Activated CD4-positive, CD25-positive, alpha-beta regulatory T cell treated with anti-CD3 and anti-CD28 coated beads, Interleukin-2, amount 50 U/mL, for 16 hours (primary cell): ENCODE results near the gene ENTPD3.

Source experiments
- DNase-seq: peaks from one replicate; pipeline ENCODE4 v3.0.0-alpha.2; 2020; ENCODE audit warnings: low read depth, low spot score

ENTPD3 gene

DNA sequence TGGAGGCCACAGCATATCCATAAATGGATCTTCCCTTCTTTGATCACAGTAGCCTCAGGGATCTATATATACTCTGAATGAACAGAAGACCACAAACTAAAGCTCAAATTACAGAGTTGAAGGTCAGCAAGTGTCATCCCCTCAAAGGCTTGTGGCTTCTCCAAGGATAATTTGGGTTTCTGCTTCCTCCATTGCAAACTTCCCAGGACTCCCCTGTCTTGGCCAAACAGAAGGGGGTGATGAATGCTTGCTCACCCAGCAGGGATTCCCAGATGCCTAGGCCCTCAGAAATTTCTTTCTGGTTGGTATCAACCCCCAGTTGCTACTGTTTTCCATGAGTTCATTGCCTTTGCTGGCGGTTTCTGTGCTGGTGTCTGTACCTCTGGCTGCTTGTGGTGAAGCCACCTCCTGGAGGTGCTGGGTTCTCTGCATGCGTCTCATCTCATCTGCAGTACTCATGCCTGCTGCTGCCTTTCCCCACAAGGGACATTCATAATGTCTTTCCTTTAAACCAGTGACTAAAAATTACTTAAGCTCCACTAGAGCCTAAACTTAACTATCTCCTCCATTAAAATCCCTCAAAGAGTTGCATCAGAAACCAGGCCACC is 17.7 kb downstream of the ENTPD3 start:
- no peak for DNase-seq

GRCh38 chr3:40407007-40407406 is 20.0 kb downstream of the ENTPD3 start:
- DNase-seq: no peak

- no peak for DNase-seq
These were observed 20.6 kb downstream of the ENTPD3 start for GRCh38 chr3:40407611-40408010.

GRCh38 chr3:40414270-40414669 is 27.3 kb downstream of the ENTPD3 start:
- DNase-seq: no peak

DNA sequence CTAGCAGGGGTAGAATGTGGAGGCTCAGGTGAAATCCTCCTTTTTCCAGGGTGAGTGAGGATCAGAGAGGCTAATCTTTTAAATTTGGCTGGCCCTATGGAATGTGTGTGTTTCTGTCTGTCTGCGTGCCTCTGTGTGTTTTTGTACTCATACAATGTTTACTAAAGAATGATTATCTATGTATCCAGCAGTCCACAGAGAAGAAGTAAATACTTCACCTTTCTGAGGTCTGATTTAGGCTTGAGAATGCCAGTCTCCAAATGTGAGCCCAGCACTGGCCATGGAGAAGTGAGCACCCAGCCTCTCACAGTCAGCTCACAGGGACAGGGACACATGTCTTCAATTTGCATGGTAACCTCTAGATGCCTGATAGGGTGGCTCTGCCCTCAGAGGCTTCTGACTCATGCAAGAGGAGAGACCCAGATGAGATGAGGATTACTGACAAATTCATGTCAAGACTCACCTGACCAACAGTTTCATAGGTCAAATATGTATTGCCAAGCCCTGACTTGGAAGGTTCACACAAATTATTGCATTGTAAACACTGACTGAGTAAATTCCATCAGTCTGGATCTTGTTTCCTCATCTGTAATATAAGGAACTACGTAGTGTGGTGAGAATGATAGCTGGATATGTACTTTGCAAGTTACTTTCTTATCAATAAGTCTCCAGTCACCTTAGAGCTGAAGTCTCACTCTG is 31.0 kb downstream of the ENTPD3 start:
- DNase-seq: no peak

DNA sequence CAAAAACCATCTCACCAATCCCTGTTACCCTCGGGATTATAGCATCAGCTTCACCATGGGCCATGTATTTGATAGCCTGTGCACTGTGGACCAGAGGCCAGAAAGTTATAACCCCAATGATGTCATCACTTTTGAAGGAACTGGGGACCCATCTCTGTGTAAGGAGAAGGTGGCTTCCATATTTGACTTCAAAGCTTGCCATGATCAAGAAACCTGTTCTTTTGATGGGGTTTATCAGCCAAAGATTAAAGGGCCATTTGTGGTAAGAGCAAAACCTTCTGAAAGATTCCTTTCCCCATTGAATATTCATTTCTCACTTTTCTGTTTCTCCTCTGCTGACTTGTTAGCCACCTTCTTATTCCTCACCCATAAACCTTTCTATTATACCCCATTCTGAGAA is 35.9 kb downstream of the ENTPD3 start:
- DNase-seq: no peak

DNA sequence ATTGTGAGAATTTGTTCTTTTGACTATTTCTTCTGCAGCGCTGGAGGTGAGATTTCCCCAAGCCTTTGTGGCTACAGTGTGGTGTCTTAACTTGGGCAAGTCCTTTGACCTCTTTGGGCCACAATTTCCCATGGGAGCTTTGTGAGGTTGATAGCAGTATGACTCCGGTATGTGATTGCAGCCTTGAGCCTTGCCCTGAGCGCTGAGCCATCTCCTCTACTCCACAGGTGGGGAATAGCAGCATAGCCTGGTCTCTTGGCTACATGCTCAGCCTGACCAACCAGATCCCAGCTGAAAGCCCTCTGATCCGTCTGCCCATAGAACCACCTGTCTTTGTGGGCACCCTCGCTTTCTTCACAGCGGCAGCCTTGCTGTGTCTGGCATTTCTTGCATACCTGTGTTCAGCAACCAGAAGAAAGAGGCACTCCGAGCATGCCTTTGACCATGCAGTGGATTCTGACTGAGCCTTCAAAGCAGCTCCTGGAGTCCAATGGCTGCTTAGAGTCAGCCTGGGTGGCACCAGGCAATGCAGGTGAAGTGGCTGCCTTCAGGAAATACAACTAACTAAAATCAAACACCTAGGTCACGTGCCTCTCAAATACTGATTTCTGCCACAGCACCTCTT is 40.2 kb downstream of the ENTPD3 start:
- no peak for DNase-seq

DNA sequence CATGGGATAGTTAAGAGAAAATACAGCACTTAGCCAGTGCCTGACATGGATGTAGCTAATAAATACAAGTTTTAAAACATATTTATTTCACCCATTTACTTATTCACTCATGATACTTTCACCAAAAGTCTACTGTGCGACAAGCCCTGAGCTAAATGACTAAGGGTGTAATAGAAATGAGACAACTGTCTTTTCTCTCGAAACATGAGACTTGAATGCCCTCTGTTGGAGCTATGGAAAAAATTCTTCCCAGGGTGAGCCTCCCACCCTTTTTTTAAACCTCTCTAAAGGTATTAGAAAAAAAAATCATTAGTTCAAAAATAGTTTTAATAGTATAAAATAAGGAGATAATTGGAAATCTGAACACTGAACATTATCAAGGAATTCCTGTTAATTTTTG is 45.8 kb downstream of the ENTPD3 start:
- no peak for DNase-seq

GRCh38 chr3:40437889-40438288 is 50.9 kb downstream of the ENTPD3 start:
- no peak for DNase-seq

DNA sequence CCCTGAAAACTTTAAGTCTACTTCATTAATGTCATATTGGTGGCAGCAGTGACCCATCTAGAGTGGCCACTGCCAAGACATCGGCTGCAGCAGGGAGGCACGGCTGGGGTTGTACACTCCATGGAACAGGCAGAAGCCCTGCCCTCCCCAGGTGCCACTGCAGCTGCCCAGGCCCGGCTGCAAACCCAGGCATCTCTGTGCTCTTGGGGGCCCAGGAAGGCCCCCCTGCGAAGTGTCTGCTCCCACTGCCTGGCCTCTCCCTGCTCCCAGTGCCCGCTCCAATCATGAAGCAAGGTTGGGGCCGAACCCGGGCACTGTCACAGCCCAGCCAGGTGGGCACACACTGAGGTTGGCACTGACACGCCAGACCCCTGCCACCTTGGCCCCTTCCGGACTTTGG is 58.1 kb downstream of the ENTPD3 start:
- no peak for DNase-seq

- DNase-seq: no peak
These were observed 58.9 kb downstream of the ENTPD3 start for GRCh38 chr3:40445880-40446279.

GRCh38 chr3:40450438-40450837 is 63.5 kb downstream of the ENTPD3 start:
- DNase-seq: no peak

DNA sequence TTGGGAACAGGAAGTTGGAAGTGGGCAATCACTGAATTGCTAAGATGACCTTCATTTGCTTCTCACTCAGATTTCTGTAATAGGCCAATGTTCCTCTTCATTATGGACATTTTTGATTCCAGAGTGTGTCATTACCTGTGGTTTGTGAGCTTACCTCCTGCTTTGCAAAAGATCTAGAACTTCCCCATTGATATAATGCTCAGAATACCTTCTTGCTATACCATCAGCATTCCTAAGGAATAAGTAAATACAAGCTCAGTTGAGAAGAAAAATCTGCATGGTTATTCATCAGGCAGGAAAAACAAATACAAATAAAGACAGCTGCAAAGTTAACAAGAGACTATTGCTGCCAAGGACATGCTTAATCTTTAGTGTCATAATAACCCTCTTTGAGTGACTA is 64.6 kb downstream of the ENTPD3 start:
- DNase-seq: no peak

DNA sequence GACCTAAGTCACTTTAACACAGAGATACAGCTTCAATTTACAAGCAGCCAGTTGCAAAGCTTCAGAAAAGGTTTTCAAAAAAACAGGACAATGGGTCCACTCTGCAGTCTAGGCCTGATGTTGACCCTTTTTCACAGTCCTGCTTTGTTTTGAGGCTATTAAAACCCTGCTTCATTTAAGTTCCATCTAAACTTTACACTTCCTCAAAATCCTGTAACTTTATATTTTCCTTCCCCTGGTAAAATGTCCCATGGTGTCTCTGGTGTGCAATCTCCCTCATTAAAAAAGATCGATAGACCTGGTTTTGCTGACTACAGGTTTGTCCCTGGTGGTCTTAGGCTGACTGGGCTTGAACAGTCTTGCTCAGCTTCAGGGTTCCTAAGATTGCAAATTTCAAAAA is 65.1 kb downstream of the ENTPD3 start:
- no peak for DNase-seq

DNA sequence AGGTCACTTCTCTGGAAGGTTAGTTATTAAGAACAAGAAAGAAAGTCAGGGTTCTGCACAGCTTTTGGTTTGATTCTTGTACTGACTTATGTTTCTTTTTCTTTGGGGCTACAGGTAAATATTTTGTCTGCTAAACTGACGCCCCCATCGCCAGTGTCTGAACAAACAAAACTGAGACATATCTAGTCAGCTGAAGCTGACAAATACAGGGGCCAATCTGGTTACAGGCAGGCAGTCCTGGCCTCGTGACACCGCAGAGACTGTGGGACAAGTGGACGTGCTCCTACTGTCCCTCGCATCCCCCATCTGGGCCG is 65.5 kb downstream of the ENTPD3 start:
- DNase-seq: no peak

DNA sequence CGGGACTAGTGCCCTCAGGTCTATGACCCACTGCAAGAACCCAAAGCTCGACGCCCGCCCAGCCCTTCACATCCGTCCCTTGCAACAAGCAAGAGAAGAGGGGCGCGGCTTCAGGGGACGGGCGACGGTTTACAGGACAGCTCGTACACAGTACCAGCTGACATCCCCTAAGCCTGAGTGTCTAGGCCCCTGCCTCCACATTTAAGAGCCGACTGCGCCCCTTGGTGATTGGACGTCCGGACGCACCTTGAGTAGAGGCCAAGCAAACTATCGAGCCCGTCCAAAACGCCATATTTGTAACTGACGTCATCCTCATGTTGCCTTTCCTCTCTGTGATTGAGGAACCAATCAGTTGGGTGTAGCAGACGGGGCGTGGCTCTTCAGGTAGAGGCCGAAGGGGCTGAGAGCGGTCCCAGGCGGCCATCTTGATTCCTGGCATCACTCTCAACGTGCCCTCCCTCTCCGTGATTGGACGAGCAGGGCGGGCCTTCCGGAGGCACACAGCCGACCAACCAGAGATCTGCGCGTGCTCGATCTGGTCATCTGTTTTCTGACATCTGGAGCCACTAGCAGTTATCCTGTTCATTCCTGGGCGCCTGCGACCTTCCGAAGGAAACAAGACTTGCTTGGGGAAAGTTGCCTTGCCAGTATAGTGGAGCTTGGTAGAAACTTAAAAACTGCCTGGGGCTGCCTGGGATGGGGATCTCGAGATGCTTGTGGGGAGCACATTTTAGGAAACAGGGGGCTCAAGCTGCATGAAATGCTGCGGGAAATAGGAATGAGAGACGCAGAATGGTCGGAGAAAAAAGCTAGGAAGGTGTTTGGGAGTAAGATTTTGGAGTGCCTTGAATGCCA is 66.1 kb downstream of the ENTPD3 start:
- peak; percentile 93 for DNase-seq

DNA sequence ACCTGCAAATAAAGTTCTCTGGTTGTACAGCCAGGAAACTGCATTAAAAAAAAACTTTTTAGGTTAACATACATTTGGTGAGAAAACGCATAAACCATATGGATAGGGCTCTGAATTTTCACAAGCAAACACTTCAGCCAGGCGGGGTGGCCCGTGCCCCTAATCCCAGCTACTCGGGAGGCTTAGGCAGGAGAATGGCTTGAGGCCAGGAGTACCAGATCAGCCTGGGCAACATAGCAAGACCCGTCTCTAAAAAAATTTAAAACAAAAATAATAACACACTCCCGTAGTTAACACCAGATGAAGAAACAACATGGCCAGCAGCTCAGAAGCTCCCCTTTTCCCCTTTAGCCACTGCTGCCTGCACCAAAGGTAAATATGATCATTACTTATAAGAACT is 66.9 kb downstream of the ENTPD3 start:
- DNase-seq: no peak

DNA sequence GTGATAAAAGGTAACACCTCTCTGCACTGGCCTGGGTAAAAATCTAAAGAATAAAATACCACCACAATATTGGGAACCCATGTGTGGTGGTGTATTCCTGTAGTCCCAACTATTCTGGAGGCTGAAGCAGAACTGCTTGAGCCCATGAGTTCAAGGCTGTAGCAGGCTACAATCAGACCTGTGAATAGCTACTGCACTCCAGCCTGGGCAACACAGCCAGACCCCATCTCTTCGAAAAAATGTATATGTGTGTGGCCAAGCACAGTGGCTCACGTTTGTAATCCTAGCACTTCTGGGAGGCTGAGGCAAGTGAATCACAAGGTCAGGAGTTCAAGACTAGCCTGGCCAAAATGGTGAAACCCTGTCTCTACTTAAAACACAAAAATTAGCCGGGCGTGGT is 68.3 kb downstream of the ENTPD3 start:
- no peak for DNase-seq

GRCh38 chr3:40456279-40456939 is 69.4 kb downstream of the ENTPD3 start:
- DNase-seq: no peak

GRCh38 chr3:40456940-40457823 is 70.2 kb downstream of the ENTPD3 start, which contains the start of gene RPL14:
Gene RPL14, plus strand, starts transcription at chr3:40457339. Its CDS starts 133 bp downstream, at chr3:40457472.
- DNase-seq: peak; percentile 94

DNA sequence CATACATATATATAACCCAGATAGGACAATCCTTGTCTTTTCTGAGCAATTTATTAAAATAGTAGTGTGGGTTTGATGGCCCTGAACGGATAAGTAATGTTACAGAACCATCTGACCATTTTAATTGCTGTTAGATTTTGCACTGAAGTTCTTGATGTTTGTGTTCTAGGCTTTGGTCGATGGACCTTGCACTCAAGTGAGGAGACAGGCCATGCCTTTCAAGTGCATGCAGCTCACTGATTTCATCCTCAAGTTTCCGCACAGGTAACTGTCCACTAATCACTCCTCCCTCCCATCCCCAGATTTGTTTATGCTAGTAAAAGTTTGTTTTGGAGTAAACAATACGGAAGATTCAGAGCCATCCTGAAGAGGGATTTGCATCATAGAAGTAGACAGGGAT is 71.5 kb downstream of the ENTPD3 start:
- no peak for DNase-seq
